ENCODE measurements around the gene NOD2.

DNA sequence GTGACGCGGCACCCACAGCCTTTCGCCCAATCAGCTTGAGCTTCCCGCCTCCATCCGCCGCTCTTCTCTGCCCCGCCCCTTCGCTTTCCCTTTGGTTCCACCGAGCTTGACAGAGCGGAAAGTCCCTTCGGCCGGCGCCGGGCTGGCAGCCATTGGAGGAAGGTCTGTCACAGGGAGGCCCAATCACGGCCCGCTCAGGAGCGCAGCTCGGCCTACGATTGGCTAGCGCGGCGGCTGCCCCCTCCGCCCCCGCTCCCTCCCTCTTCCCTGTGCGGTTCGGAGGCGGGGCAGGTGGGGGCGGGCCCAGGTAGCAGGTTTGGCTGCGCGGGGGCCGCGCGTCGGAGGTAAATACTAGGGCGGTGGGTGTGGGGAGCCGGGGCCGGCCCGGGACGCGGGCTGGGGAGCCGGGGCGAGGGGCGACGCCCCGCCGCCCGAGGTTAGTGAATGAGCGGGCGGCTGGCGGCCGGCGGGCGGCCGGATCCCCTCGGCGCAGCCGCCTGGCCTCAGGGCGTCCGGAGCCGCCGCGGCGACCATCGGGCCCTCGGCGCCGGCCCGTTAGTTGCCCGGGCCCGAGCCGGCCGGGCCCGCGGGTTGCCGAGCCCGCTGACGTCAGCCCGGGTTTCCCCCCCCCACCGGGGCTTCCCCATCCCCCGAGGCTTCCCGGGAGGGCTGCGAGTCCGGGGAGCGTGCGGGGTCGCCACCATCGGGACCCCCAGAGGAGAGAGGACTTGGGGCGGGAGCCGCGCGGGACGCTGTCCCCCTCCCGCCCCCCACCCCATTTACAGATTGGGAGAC is 48.6 kb downstream of the NOD2 start, which contains the start of gene CYLD:
- peak; percentile 70 to 77 for TF ChIP-seq POLR2A (IDR thresholded peaks at IDR 0.05)
- TF ChIP-seq, protein P1, sequence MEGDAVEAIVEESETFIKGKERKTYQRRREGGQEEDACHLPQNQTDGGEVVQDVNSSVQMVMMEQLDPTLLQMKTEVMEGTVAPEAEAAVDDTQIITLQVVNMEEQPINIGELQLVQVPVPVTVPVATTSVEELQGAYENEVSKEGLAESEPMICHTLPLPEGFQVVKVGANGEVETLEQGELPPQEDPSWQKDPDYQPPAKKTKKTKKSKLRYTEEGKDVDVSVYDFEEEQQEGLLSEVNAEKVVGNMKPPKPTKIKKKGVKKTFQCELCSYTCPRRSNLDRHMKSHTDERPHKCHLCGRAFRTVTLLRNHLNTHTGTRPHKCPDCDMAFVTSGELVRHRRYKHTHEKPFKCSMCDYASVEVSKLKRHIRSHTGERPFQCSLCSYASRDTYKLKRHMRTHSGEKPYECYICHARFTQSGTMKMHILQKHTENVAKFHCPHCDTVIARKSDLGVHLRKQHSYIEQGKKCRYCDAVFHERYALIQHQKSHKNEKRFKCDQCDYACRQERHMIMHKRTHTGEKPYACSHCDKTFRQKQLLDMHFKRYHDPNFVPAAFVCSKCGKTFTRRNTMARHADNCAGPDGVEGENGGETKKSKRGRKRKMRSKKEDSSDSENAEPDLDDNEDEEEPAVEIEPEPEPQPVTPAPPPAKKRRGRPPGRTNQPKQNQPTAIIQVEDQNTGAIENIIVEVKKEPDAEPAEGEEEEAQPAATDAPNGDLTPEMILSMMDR (IDR thresholded peaks at IDR 0.05), result no peak

Data from uterus (tissue), 2 donors.